HL-60 (cell line): ENCODE data around the gene ZNF350.
A peak's percentile ranks its signal among the peaks of the same experiment; 100 is the strongest.

Experiments
- DNase-seq, 2 experiments: peaks; one replicate each; pipeline ENCODE4 v3.0.0-alpha.2; 2010 to 2020; ENCODE audit warnings: low read depth in 1 of 2, low spot score in 1 of 2
- H3K27ac ChIP-seq: fragments of 250-450 bp; sonication (Bioruptor Pico); replicated peaks from 2 replicates; pipeline ENCODE4 v1.5.1; 2020; ENCODE audit warnings: mild to moderate bottlenecking, moderate library complexity
- H3K27me3 ChIP-seq: fragments of 250-450 bp; sonication (Bioruptor Pico); 2 replicates; pipeline ENCODE4 v1.5.1; 2021; ENCODE audit warnings: mild to moderate bottlenecking, moderate library complexity; ENCODE audit not compliant: insufficient read depth, poor library complexity, severe bottlenecking
- H3K4me3 ChIP-seq: replicated peaks from 2 replicates; pipeline ENCODE4 v1.5.1; 2011; ENCODE audit warnings: mild to moderate bottlenecking, control low read depth, low read length; ENCODE audit not compliant: insufficient read depth
- CTCF ChIP-seq: IDR thresholded peaks from one replicate; pipeline ENCODE4 v1.5.1; 2011; ENCODE audit warnings: low read length, control low read depth, inconsistent platforms; ENCODE audit not compliant: insufficient read depth
- GABPA ChIP-seq: IDR thresholded peaks from 2 replicates; pipeline ENCODE4 v1.6.1; 2012; ENCODE audit warnings: low read depth
- POLR2AphosphoS5 ChIP-seq: IDR thresholded peaks from 2 replicates; pipeline ENCODE4 v1.6.1; 2012; ENCODE audit warnings: low read depth
- SPI1 ChIP-seq: IDR thresholded peaks from 2 replicates; pipeline ENCODE4 v1.6.1; 2012; ENCODE audit warnings: low read depth, mild to moderate bottlenecking, borderline replicate concordance
- TF ChIP-seq, protein P1 (sequence below): IDR thresholded peaks from 2 replicates; pipeline ENCODE4 v1.6.1; 2012; ENCODE audit warnings: low read depth; ENCODE audit not compliant: insufficient replicate concordance

ZNF350 gene

GRCh38 chr19:51927859-51928258 lies 58.8 kb downstream of the ZNF350 start:
- Histone ChIP-seq H3K4me3 (peak overlapping the region; percentile 88), H3K27ac (peak overlapping the region; percentile 92), H3K27me3 (no peaks in the 10 kb centered on the region)
- DNase-seq = no peak
- TF ChIP-seq POLR2AphosphoS5 (no peak), CTCF (no peak), SPI1 (no peak), GABPA (no peak)
- TF ChIP-seq, protein P1, sequence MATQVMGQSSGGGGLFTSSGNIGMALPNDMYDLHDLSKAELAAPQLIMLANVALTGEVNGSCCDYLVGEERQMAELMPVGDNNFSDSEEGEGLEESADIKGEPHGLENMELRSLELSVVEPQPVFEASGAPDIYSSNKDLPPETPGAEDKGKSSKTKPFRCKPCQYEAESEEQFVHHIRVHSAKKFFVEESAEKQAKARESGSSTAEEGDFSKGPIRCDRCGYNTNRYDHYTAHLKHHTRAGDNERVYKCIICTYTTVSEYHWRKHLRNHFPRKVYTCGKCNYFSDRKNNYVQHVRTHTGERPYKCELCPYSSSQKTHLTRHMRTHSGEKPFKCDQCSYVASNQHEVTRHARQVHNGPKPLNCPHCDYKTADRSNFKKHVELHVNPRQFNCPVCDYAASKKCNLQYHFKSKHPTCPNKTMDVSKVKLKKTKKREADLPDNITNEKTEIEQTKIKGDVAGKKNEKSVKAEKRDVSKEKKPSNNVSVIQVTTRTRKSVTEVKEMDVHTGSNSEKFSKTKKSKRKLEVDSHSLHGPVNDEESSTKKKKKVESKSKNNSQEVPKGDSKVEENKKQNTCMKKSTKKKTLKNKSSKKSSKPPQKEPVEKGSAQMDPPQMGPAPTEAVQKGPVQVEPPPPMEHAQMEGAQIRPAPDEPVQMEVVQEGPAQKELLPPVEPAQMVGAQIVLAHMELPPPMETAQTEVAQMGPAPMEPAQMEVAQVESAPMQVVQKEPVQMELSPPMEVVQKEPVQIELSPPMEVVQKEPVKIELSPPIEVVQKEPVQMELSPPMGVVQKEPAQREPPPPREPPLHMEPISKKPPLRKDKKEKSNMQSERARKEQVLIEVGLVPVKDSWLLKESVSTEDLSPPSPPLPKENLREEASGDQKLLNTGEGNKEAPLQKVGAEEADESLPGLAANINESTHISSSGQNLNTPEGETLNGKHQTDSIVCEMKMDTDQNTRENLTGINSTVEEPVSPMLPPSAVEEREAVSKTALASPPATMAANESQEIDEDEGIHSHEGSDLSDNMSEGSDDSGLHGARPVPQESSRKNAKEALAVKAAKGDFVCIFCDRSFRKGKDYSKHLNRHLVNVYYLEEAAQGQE = no peak

- TF ChIP-seq, protein P1 = no peak
- no peak for TF ChIP-seq SPI1
- peak; percentile 91 to 94 for DNase-seq
- Histone ChIP-seq H3K27me3 (no peaks in the 10 kb centered on the region), H3K4me3 (peak within 1 kb of the TSS; percentile 88), H3K27ac (peak within 1 kb of the TSS; percentile 92)
Measured at GRCh38 chr19:51926784-51927741, 59.6 kb downstream of the ZNF350 start, which contains the start of gene ZNF613. TSS of gene ZNF613 (plus strand) at chr19:51927472. CDS start at chr19:51936221, 8,749 bp downstream.

- Histone ChIP-seq H3K4me3 (peak overlapping the region; percentile 88; the same call in 1 of the 2 replicates), H3K27ac (peak overlapping the region; percentile 92), H3K27me3 (no peaks in the 10 kb centered on the region)
- no peak for DNase-seq
- TF ChIP-seq, protein P1 = no peak
- TF ChIP-seq CTCF = no peak
- TF ChIP-seq POLR2AphosphoS5 = no peak
- TF ChIP-seq GABPA = no peak
- TF ChIP-seq SPI1 = no peak
Measured at GRCh38 chr19:51926426-51926783, 60.2 kb downstream of the ZNF350 start.
